Measurements from ENCODE around the gene NTRK2. TPM values are rescaled to one million over a fixed set of nuclear protein-coding genes. Genes with fewer than 3 reads are reported as not detected.

The NTRK2 gene
- total RNA-seq, 4 donors from 2014 or later, result 9.5 to 19.5 (median 12.3) TPM

GRCh38 chr9:84781931-84782866 lies 112.7 kb downstream of the NTRK2 start:
- 76% methylated on average over 11 of the region's 11 CpGs for WGBS
- no peak for DNase-seq (ENCODE audit: low spot score in 2 of 2)
- Histone ChIP-seq H3K4me3 (no peak overlapping the region), H3K9me3 (no peaks in the 10 kb centered on the region), H3K36me3 (no peaks in the 10 kb centered on the region), H3K4me1 (no peaks in the 10 kb centered on the region), H3K27ac (no peak overlapping the region), H3K27me3 (no peaks in the 10 kb centered on the region)
- no peak for TF ChIP-seq EP300 (IDR thresholded peaks at IDR 0.05)
- no peak for TF ChIP-seq POLR2A (IDR thresholded peaks at IDR 0.05)
- no peak for TF ChIP-seq POLR2AphosphoS5 (IDR thresholded peaks at IDR 0.05)
- TF ChIP-seq, protein P1, sequence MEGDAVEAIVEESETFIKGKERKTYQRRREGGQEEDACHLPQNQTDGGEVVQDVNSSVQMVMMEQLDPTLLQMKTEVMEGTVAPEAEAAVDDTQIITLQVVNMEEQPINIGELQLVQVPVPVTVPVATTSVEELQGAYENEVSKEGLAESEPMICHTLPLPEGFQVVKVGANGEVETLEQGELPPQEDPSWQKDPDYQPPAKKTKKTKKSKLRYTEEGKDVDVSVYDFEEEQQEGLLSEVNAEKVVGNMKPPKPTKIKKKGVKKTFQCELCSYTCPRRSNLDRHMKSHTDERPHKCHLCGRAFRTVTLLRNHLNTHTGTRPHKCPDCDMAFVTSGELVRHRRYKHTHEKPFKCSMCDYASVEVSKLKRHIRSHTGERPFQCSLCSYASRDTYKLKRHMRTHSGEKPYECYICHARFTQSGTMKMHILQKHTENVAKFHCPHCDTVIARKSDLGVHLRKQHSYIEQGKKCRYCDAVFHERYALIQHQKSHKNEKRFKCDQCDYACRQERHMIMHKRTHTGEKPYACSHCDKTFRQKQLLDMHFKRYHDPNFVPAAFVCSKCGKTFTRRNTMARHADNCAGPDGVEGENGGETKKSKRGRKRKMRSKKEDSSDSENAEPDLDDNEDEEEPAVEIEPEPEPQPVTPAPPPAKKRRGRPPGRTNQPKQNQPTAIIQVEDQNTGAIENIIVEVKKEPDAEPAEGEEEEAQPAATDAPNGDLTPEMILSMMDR (IDR thresholded peaks at IDR 0.05), result no peak

DNA sequence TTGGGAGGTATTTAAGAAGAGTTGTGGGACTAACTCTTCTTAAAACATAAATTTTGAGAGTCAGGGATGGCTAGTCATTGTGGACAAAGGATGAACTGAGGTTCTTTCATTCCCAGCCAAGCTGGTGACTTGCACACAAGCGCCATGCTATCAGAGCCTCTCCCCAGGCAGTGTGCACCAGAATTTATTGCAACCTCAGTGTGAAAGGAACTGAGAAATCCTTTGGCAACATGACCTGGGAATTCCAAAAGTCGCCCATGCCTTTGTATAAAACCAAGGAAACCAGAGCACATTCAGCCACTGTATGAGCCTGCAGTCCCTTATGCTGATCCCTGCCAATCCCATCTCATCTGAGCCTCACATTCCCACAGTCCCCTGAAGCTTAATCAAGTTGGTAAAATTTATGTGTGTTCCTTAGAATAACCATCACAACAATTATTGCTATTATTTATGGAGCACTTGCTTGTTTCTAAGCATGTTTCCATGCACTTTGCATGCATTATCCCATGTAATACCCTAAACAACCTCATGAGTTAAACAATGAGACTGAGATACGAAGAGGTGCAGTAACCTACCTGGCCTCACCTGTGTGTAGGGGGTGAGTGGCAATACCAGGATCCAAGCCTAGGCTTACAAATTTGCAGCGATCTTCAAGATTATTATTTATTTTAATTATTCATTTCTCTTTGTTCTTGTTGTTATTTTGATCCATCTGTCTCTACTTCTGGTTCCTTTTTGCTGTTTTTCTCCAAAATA lies 116.4 kb downstream of the NTRK2 start:
- Histone ChIP-seq H3K27ac (no peak overlapping the region), H3K27me3 (no peaks in the 10 kb centered on the region), H3K36me3 (no peaks in the 10 kb centered on the region), H3K4me1 (peaks cover 15% of the 10 kb centered on the region), H3K4me3 (no peak overlapping the region), H3K9me3 (no peaks in the 10 kb centered on the region)
- WGBS, result 78% methylated on average over 4 of the region's 4 CpGs
- DNase-seq (ENCODE audit: low spot score in 2 of 2), result no peak
- TF ChIP-seq, protein P1 (IDR thresholded peaks at IDR 0.05), result no peak
- TF ChIP-seq POLR2A (IDR thresholded peaks at IDR 0.05) (no peak), EP300 (IDR thresholded peaks at IDR 0.05) (no peak), POLR2AphosphoS5 (IDR thresholded peaks at IDR 0.05) (no peak)

- no peak for DNase-seq (ENCODE audit: low spot score in 2 of 2)
- no peak overlapping the region for H3K4me3 ChIP-seq
- no peaks in the 10 kb centered on the region for H3K36me3 ChIP-seq
- H3K9me3 ChIP-seq, result no peaks in the 10 kb centered on the region
- TF ChIP-seq, protein P1 (IDR thresholded peaks at IDR 0.05), result no peak
- TF ChIP-seq POLR2AphosphoS5 (IDR thresholded peaks at IDR 0.05), result no peak
- no peak for TF ChIP-seq EP300 (IDR thresholded peaks at IDR 0.05)
- no peak for TF ChIP-seq POLR2A (IDR thresholded peaks at IDR 0.05)
- H3K27ac ChIP-seq, result no peak overlapping the region
- 52% methylated on average over 5 of the region's 5 CpGs for WGBS
- H3K27me3 ChIP-seq, result no peaks in the 10 kb centered on the region
- peaks cover 15% of the 10 kb centered on the region for H3K4me1 ChIP-seq
Observed at GRCh38 chr9:84788803-84789462, 119.4 kb downstream of the NTRK2 start.

- H3K27me3 ChIP-seq, result no peaks in the 10 kb centered on the region
- no peaks in the 10 kb centered on the region for H3K9me3 ChIP-seq
- H3K4me3 ChIP-seq, result no peak overlapping the region
- no peak for DNase-seq (ENCODE audit: low spot score in 2 of 2)
- peaks cover 15% of the 10 kb centered on the region for H3K4me1 ChIP-seq
- no peaks in the 10 kb centered on the region for H3K36me3 ChIP-seq
- no peak overlapping the region for H3K27ac ChIP-seq
- 73% methylated on average over 5 of the region's 5 CpGs for WGBS
- no peak for TF ChIP-seq POLR2A (IDR thresholded peaks at IDR 0.05)
- TF ChIP-seq EP300 (IDR thresholded peaks at IDR 0.05), result no peak
- TF ChIP-seq POLR2AphosphoS5 (IDR thresholded peaks at IDR 0.05), result no peak
- TF ChIP-seq, protein P1 (IDR thresholded peaks at IDR 0.05), result no peak
Observed at GRCh38 chr9:84789463-84789830, 119.9 kb downstream of the NTRK2 start.

Measured in suprapubic skin (tissue), 4 donors.